IMR-90 (cell line): Measurements from ENCODE around the gene TNRC6A. TPM values are rescaled to one million over a fixed set of nuclear protein-coding genes. Genes with fewer than 3 reads are reported as not detected.
"Not testable (repeated sequence)": the region's sequence is repeated elsewhere in the genome, so short reads cannot be mapped to it uniquely, and the experiment has no call there.

ENCODE experiments used
- ATAC-seq: fragments of 200-7000 bp; cut with Tn5 transposase; 2 replicates; pipeline ENCODE4 v1.9.1; 2020; ENCODE audit warnings: low read depth, mild to moderate bottlenecking, moderate library complexity
- BruUV-seq: library from RNA; stranded (reverse); fragments of 400-500 nt; replicated peaks from 2 replicates; lab custom pipeline; 2021; lab: Mats Ljungman, UMichigan
- CTCF ChIA-PET: fragments of 300-600 bp; formaldehyde crosslinking; extraction: SDS; loops from one replicate; lab custom pipeline; 2021; ENCODE audit warnings: antibody characterized with exemption; lab: Yijun Ruan, JAX
- POLR2A ChIA-PET: fragments of 300-600 bp; sonication (Branson Sonifier 250); formaldehyde crosslinking; loops from one replicate; lab custom pipeline; 2022; ENCODE audit warnings: antibody characterized with exemption; ENCODE audit not compliant: unreplicated experiment; lab: Charles Lee
- DNase-seq: peaks from one replicate; pipeline ENCODE4 v3.0.0; 2013
- H2AFZ ChIP-seq: replicated peaks from 2 replicates; pipeline ENCODE3; 2013; ENCODE audit warnings: low read length, mild to moderate bottlenecking; ENCODE audit not compliant: poor library complexity
- H2AK5ac ChIP-seq: 2 replicates; pipeline ENCODE4 v1.6.1; 2013; ENCODE audit warnings: low read depth, low read length, inconsistent platforms
- H2AK9ac ChIP-seq: replicated peaks from 2 replicates; pipeline ENCODE3; 2013; ENCODE audit warnings: mild to moderate bottlenecking, low read depth, low read length, moderate library complexity; ENCODE audit not compliant: poor library complexity
- H2BK120ac ChIP-seq: 2 replicates; pipeline ENCODE4 v1.6.1; 2013; ENCODE audit warnings: low read depth, low read length, inconsistent platforms
- H2BK15ac ChIP-seq: 3 replicates; pipeline ENCODE4 v1.6.1; 2013; ENCODE audit warnings: low read depth, low read length, inconsistent platforms
- H2BK20ac ChIP-seq: 2 replicates; pipeline ENCODE4 v1.6.1; 2013; ENCODE audit warnings: low read depth, mild to moderate bottlenecking, inconsistent platforms, low read length, moderate library complexity
- H2BK5ac ChIP-seq: 2 replicates; pipeline ENCODE4 v1.6.1; 2013; ENCODE audit warnings: mild to moderate bottlenecking, low read depth, low read length, inconsistent platforms; ENCODE audit not compliant: poor library complexity, severe bottlenecking
- H3K14ac ChIP-seq: replicated peaks from 2 replicates; pipeline ENCODE4 v1.6.1; 2013; ENCODE audit warnings: low read depth, low read length, inconsistent platforms
- H3K18ac ChIP-seq: 2 replicates; pipeline ENCODE4 v1.6.1; 2013; ENCODE audit warnings: low read depth, low read length, control low read depth
- H3K23ac ChIP-seq: 2 replicates; pipeline ENCODE4 v1.6.1; 2013; ENCODE audit warnings: low read depth, low read length, inconsistent platforms
- H3K27ac ChIP-seq: 2 replicates; pipeline ENCODE4 v1.5.1; 2013; ENCODE audit warnings: mild to moderate bottlenecking, control low read depth, low read length; ENCODE audit not compliant: insufficient read depth
- H3K27me3 ChIP-seq: 2 replicates; pipeline ENCODE4 v1.6.1; 2013; ENCODE audit warnings: low read length; ENCODE audit not compliant: control insufficient read depth, insufficient read depth
- H3K36me3 ChIP-seq: 2 replicates; pipeline ENCODE4 v1.6.1; 2013; ENCODE audit warnings: low read length, mixed read lengths; ENCODE audit not compliant: control insufficient read depth, insufficient read depth
- H3K4ac ChIP-seq: 2 replicates; pipeline ENCODE4 v1.6.1; 2013; ENCODE audit warnings: low read depth, low read length, inconsistent platforms
- H3K4me1 ChIP-seq: 2 replicates; pipeline ENCODE4 v1.6.1; 2013; ENCODE audit warnings: low read length, mixed read lengths; ENCODE audit not compliant: control insufficient read depth, insufficient read depth
- H3K4me2 ChIP-seq: 2 replicates; pipeline ENCODE4 v1.6.1; 2013; ENCODE audit warnings: low read depth, mild to moderate bottlenecking, control low read depth, low read length, moderate library complexity
- H3K4me3 ChIP-seq: 2 replicates; pipeline ENCODE4 v1.5.1; 2013; ENCODE audit warnings: low read depth, mild to moderate bottlenecking, control low read depth, low read length, moderate library complexity; ENCODE audit not compliant: insufficient read depth
- H3K56ac ChIP-seq: 2 replicates; pipeline ENCODE4 v1.6.1; 2013; ENCODE audit warnings: low read length, inconsistent platforms; ENCODE audit not compliant: insufficient read depth; ENCODE audit errors: extremely low read depth
- H3K79me1 ChIP-seq, 2 experiments: 2 replicates each; pipeline ENCODE4 v1.6.1; 2013; ENCODE audit warnings: low read length in 2 of 2, inconsistent platforms in 1 of 2, low read depth in 1 of 2
- H3K9ac ChIP-seq: 2 replicates; pipeline ENCODE4 v1.6.1; 2013; ENCODE audit warnings: low read depth, low read length, control low read depth
- H3K9me1 ChIP-seq: 2 replicates; pipeline ENCODE4 v1.6.1; 2013; ENCODE audit warnings: low read length, inconsistent platforms; ENCODE audit not compliant: insufficient read depth
- H3K9me3 ChIP-seq: 2 replicates; pipeline ENCODE4 v1.6.1; 2013; ENCODE audit warnings: low read length; ENCODE audit not compliant: control insufficient read depth, insufficient read depth
- H4K20me1 ChIP-seq: 2 replicates; pipeline ENCODE4 v1.6.1; 2013; ENCODE audit warnings: low read length, inconsistent platforms; ENCODE audit not compliant: insufficient read depth
- H4K5ac ChIP-seq: 2 replicates; pipeline ENCODE4 v1.6.1; 2013; ENCODE audit warnings: mild to moderate bottlenecking, low read depth, low read length, control low read depth
- H4K8ac ChIP-seq, 2 experiments: 2 replicates each; pipeline ENCODE4 v1.6.1; 2013; ENCODE audit warnings: low read depth in 2 of 2, low read length in 2 of 2, control low read depth in 1 of 2, inconsistent platforms in 1 of 2
- H4K91ac ChIP-seq: 2 replicates; pipeline ENCODE4 v1.6.1; 2013; ENCODE audit warnings: low read depth, low read length, inconsistent platforms; ENCODE audit not compliant: insufficient read depth
- BHLHE40 ChIP-seq: fragments of 150-350 bp; IDR thresholded peaks from 2 replicates; pipeline ENCODE4 v1.6.1; 2016; ENCODE audit warnings: mild to moderate bottlenecking, low read depth, low read length
- CHD1 ChIP-seq: IDR thresholded peaks from 2 replicates; pipeline ENCODE4 v1.6.1; 2012; ENCODE audit warnings: low read depth, low read length, improper control_type of control experiment
- CTCF ChIP-seq: conservative IDR thresholded peaks from 2 replicates; pipeline ENCODE4 v1.5.1; 2012; ENCODE audit warnings: mild to moderate bottlenecking, low read depth, low read length, improper control_type of control experiment
- FOS ChIP-seq: fragments of 150-350 bp; IDR thresholded peaks from 2 replicates; pipeline ENCODE4 v1.6.1; 2016; ENCODE audit warnings: low read depth, low read length
- MAFK ChIP-seq: IDR thresholded peaks from 2 replicates; pipeline ENCODE4 v1.6.1; 2012; ENCODE audit warnings: low read depth, low read length, improper control_type of control experiment
- MXI1 ChIP-seq: IDR thresholded peaks from 2 replicates; pipeline ENCODE4 v1.6.1; 2012; ENCODE audit warnings: low read depth, mild to moderate bottlenecking, low read length, moderate library complexity, borderline replicate concordance
- RFX5 ChIP-seq: IDR thresholded peaks from 2 replicates; pipeline ENCODE4 v1.8.0; 2012; ENCODE audit warnings: low read depth, mild to moderate bottlenecking, low read length, moderate library complexity
- SMC3 ChIP-seq: fragments of 150-350 bp; IDR thresholded peaks from 2 replicates; pipeline ENCODE4 v1.6.1; 2016; ENCODE audit warnings: low read depth, mild to moderate bottlenecking, antibody characterized with exemption, low read length, moderate library complexity
- WGBS, 2 experiments: methylation state at CpG; one replicate each; pipeline versions ENCODE4 v1.1.5 to v1.1.7; 2013; ENCODE audit warnings: missing lambda C conversion rate in 2 of 2; ENCODE audit not compliant: insufficient read length in 1 of 2; ENCODE audit errors: extremely low coverage in 2 of 2; 5-methylcytosine and 5-hydroxymethylcytosine counted together
- dilution Hi-C: fragments of 300-500 bp; cut with HindIII; formaldehyde crosslinking; loops from one replicate; pipeline ENCODE4 v1.14.3; 2018; ENCODE audit warnings: low sequenced_read_pairs; ENCODE audit not compliant: unreplicated experiment
- in situ Hi-C: fragments of 300-500 bp; cut with MboI; formaldehyde crosslinking; loops from 3 replicates; pipeline ENCODE4 v1.14.3; 2019; ENCODE audit warnings: low sequenced_read_pairs, inconsistent platforms, mixed read lengths
- intact Hi-C: fragments of 100-400 bp; cut with micrococcal nuclease; formaldehyde crosslinking; loops from 2 replicates; pipeline ENCODE4 v1.10.0; 2022
- polyA plus RNA-seq, 3 experiments: library from polyadenylated mRNA; depleted of rRNA; stranded (reverse); fragments of >200 nt; gene quantifications; 2 replicates each; pipeline ENCODE4 v1.2.3, GENCODE V29; 2012; ENCODE audit warnings: low replicate concordance in 1 of 3
- total RNA-seq: library from RNA; depleted of rRNA; stranded (reverse); fragments of >200 nt; gene quantifications from 2 replicates; pipeline ENCODE4 v1.2.3, GENCODE V29; 2012

TNRC6A gene
- total and polyA plus RNA-seq, 2 of the 4 experiments (the other 2 are of a cell fraction): 32.4 to 42.3 TPM

DNA sequence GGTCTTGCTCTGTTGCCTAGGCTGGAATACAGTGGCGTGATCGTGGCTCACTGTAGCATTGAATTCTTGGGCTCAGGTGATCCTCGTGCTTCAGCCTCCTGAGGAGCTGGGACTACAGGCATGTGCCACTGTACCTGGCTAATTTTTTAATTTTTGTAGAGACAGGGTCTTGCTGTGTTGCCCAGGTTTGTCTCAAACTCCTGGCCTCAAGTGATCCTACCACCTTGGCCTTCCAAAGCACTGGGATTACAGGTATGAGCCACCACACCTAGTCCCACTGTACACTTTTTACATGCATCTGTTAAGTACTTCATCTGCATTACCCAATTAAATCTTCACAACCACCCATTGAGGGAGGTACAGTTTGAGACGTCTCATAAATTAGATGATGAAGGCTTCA is 12.4 kb downstream of the TNRC6A start:
- no TSS peak for BruUV-seq
- Histone ChIP-seq H3K9me3 (no peaks in the 10 kb centered on the region), H3K4me2 (no peak overlapping the region), H3K27me3 (no peaks in the 10 kb centered on the region), H3K79me1 (peaks cover 17 to 84% of the 10 kb centered on the region in 2 experiments), H3K36me3 (peaks cover 5% of the 10 kb centered on the region), H2AK5ac (no peak overlapping the region), H3K9ac (no peak overlapping the region), H4K8ac (no peak overlapping the region), H3K18ac (no peak overlapping the region), H4K20me1 (peaks cover 98% of the 10 kb centered on the region), H3K14ac (no peak overlapping the region), H2AFZ (no peak overlapping the region), H3K23ac (no peak overlapping the region), H3K4me1 (peaks cover 15% of the 10 kb centered on the region), H4K5ac (no peak overlapping the region), H2BK15ac (no peak overlapping the region), H3K4me3 (no peak overlapping the region), H2BK5ac (no peak overlapping the region), H2BK20ac (no peak overlapping the region), H3K56ac (no peak overlapping the region), H2AK9ac (no peak overlapping the region), H3K27ac (no peak overlapping the region), H2BK120ac (no peak overlapping the region), H3K4ac (no peak overlapping the region), H3K9me1 (peaks cover 30% of the 10 kb centered on the region), H4K91ac (no peak overlapping the region)
- no CpG with 5 or more reads among the region's 4 CpGs for WGBS, 2 experiments
- CTCF ChIA-PET: interaction anchor here (1.0 kb wide), 1 partner anchor 11 kb away, joined by 3 read pairs; no protein-coding TSS in a partner anchor
- DNase-seq (no peak), ATAC-seq (no peak)
- POLR2A ChIA-PET: no interaction called here
- intact Hi-C loops (no loop called here), in situ Hi-C loops (no loop called here), dilution Hi-C loops (no loop called here)
- TF ChIP-seq CTCF (no peak), CHD1 (no peak), MXI1 (no peak), BHLHE40 (no peak), RFX5 (no peak), MAFK (no peak), SMC3 (no peak), FOS (no peak)

GRCh38 chr16:24742610-24743009 is 13.2 kb downstream of the TNRC6A start:
- H3K27ac ChIP-seq, dilution Hi-C loops, H4K8ac ChIP-seq, H3K56ac ChIP-seq, DNase-seq, H3K9me3 ChIP-seq, H2BK20ac ChIP-seq, H3K4ac ChIP-seq, H3K9ac ChIP-seq, H2AFZ ChIP-seq, CTCF ChIA-PET, H3K4me2 ChIP-seq, H3K36me3 ChIP-seq, H2AK9ac ChIP-seq, H3K4me3 ChIP-seq, intact Hi-C loops, H2BK5ac ChIP-seq, H2BK120ac ChIP-seq, H2AK5ac ChIP-seq, ATAC-seq, POLR2A ChIA-PET, H3K27me3 ChIP-seq, H3K14ac ChIP-seq, H4K91ac ChIP-seq, BruUV-seq, H3K18ac ChIP-seq, H3K23ac ChIP-seq, in situ Hi-C loops, H2BK15ac ChIP-seq, H4K5ac ChIP-seq: not testable (repeated sequence)
- peaks cover 98% of the 10 kb centered on the region for H4K20me1 ChIP-seq
- peaks cover 20 to 86% of the 10 kb centered on the region in 2 experiments for H3K79me1 ChIP-seq
- peaks cover 19% of the 10 kb centered on the region for H3K4me1 ChIP-seq
- 100% methylated on average over 3 of the region's 8 CpGs; no CpG with 5 or more reads in 1 of the 2 experiments for WGBS, 2 experiments
- peaks cover 34% of the 10 kb centered on the region for H3K9me1 ChIP-seq
